GM23338 (cell line): Measurements from ENCODE around the gene TAOK3. TPM values are rescaled to one million over a fixed set of nuclear protein-coding genes. Genes with fewer than 3 reads are reported as not detected.

ENCODE experiments used
- ATAC-seq: fragments of 200-7000 bp; cut with Tn5 transposase; 3 replicates; pipeline ENCODE4 v1.9.1; 2020
- DNase-seq: peaks from one replicate; pipeline ENCODE4 v3.0.0-alpha.2; 2015; ENCODE audit warnings: low spot score
- H2AFZ ChIP-seq: fragments of 200-600 bp; sonication (generic); 2 replicates; pipeline ENCODE4 v1.8.0; 2016; ENCODE audit warnings: antibody characterized with exemption, mild to moderate bottlenecking, moderate library complexity
- H3F3A ChIP-seq: fragments of 200-600 bp; sonication (generic); replicated peaks from 2 replicates; pipeline ENCODE4 v1.8.0; 2017; ENCODE audit warnings: antibody characterized with exemption, mixed run types, low read depth
- H3K27ac ChIP-seq: fragments of 200-600 bp; sonication (generic); 2 replicates; pipeline ENCODE4 v1.6.1; 2016; ENCODE audit warnings: low read depth
- H3K27me3 ChIP-seq: fragments of 200-600 bp; sonication (generic); 2 replicates; pipeline ENCODE4 v1.8.0; 2016; ENCODE audit warnings: mild to moderate bottlenecking, mixed run types, moderate library complexity; ENCODE audit not compliant: insufficient read depth
- H3K36me3 ChIP-seq: fragments of 200-600 bp; sonication (generic); 2 replicates; pipeline ENCODE4 v1.8.0; 2016; ENCODE audit warnings: mild to moderate bottlenecking; ENCODE audit not compliant: insufficient read depth
- H3K4me1 ChIP-seq: fragments of 200-600 bp; sonication (generic); 2 replicates; pipeline ENCODE4 v1.8.0; 2016; ENCODE audit warnings: mild to moderate bottlenecking, moderate library complexity; ENCODE audit not compliant: insufficient read depth
- H3K4me2 ChIP-seq: fragments of 200-600 bp; sonication (generic); 2 replicates; pipeline ENCODE4 v1.7.1; 2017; ENCODE audit warnings: mixed run types
- H3K4me3 ChIP-seq: fragments of 200-600 bp; sonication (generic); 2 replicates; pipeline ENCODE4 v1.6.1; 2016; ENCODE audit warnings: mixed run types
- H3K79me2 ChIP-seq: fragments of 200-600 bp; sonication (generic); replicated peaks from 2 replicates; pipeline ENCODE4 v1.8.0; 2017; ENCODE audit warnings: mild to moderate bottlenecking; ENCODE audit not compliant: insufficient read depth
- H3K9me2 ChIP-seq: fragments of 200-600 bp; sonication (generic); 2 replicates; pipeline ENCODE4 v1.8.0; 2017; ENCODE audit not compliant: insufficient read depth
- H4K20me1 ChIP-seq: fragments of 200-600 bp; sonication (generic); replicated peaks from 2 replicates; pipeline ENCODE4 v1.8.0; 2017; ENCODE audit warnings: mild to moderate bottlenecking; ENCODE audit not compliant: insufficient read depth
- H3K27ac Mint-ChIP-seq: 2 replicates; pipeline ENCODE4 v1.8.0; 2020; ENCODE audit warnings: inconsistent platforms, mild to moderate bottlenecking, moderate library complexity, mixed read lengths
- H3K27me3 Mint-ChIP-seq: 3 replicates; pipeline ENCODE4 v1.8.0; 2022; ENCODE audit warnings: low read depth, mild to moderate bottlenecking, moderate library complexity, mixed read lengths, inconsistent platforms; ENCODE audit not compliant: insufficient read depth, poor library complexity
- H3K36me3 Mint-ChIP-seq: 3 replicates; pipeline ENCODE4 v1.8.0; 2021; ENCODE audit warnings: low read depth, mild to moderate bottlenecking, inconsistent platforms, moderate library complexity, mixed read lengths
- H3K4me1 Mint-ChIP-seq: 3 replicates; pipeline ENCODE4 v1.8.0; 2020; ENCODE audit warnings: mild to moderate bottlenecking, inconsistent platforms, mixed read lengths
- H3K4me3 Mint-ChIP-seq: 3 replicates; pipeline ENCODE4 v1.8.0; 2021; ENCODE audit warnings: moderate library complexity, mild to moderate bottlenecking, inconsistent platforms, mixed read lengths
- H3K9me3 Mint-ChIP-seq: 3 replicates; pipeline ENCODE4 v1.8.0; 2020; ENCODE audit warnings: moderate library complexity, mild to moderate bottlenecking, inconsistent platforms, mixed read lengths
- CREB1 ChIP-seq: fragments of 250-450 bp; sonication (Bioruptor Pico); IDR thresholded peaks from 2 replicates; pipeline ENCODE4 v1.5.0; 2020; ENCODE audit warnings: low read depth, mild to moderate bottlenecking, moderate library complexity
- EZH2phosphoT487 ChIP-seq: fragments of 200-600 bp; sonication (generic); IDR thresholded peaks from one replicate; pipeline ENCODE4 v1.8.1; 2018; ENCODE audit warnings: antibody characterized with exemption; ENCODE audit not compliant: unreplicated experiment
- JUNB ChIP-seq: IDR thresholded peaks from one replicate; pipeline ENCODE4 v1.6.1; 2016; ENCODE audit warnings: antibody characterized with exemption; ENCODE audit not compliant: unreplicated experiment
- POLR2AphosphoS5 ChIP-seq: IDR thresholded peaks from 2 replicates; pipeline ENCODE4 v1.6.1; 2016; ENCODE audit warnings: antibody characterized with exemption, low read depth
- STAT1 ChIP-seq: IDR thresholded peaks from one replicate; pipeline ENCODE4 v1.6.1; 2016; ENCODE audit warnings: antibody characterized with exemption; ENCODE audit not compliant: unreplicated experiment
- polyA plus RNA-seq: library from polyadenylated mRNA; unstranded; fragments of >200 nt; fragmentation: Nextera tagmentation; extraction: Ambion mirVana; gene quantifications from 2 replicates; pipeline ENCODE4 v1.2.1, GENCODE V29; 2016
- total RNA-seq: library from RNA; depleted of rRNA; stranded (reverse); fragments of >200 nt; shearing (Covaris generic); gene quantifications from 2 replicates; pipeline ENCODE4 v1.2.3, GENCODE V29; 2014
- TF ChIP-seq, protein P1 (sequence below): IDR thresholded peaks from one replicate; pipeline ENCODE4 v1.6.1; 2018; ENCODE audit warnings: antibody characterized with exemption; ENCODE audit not compliant: unreplicated experiment
- TF ChIP-seq, protein P2 (sequence below): fragments of 250-450 bp; sonication (Bioruptor Pico); IDR thresholded peaks from 2 replicates; pipeline ENCODE4 v1.5.0; 2020; ENCODE audit warnings: mild to moderate bottlenecking, moderate library complexity

The TAOK3 gene
- total and polyA plus RNA-seq, 2 experiments from 2014 or later, result 7.6 to 20.4 TPM

DNA sequence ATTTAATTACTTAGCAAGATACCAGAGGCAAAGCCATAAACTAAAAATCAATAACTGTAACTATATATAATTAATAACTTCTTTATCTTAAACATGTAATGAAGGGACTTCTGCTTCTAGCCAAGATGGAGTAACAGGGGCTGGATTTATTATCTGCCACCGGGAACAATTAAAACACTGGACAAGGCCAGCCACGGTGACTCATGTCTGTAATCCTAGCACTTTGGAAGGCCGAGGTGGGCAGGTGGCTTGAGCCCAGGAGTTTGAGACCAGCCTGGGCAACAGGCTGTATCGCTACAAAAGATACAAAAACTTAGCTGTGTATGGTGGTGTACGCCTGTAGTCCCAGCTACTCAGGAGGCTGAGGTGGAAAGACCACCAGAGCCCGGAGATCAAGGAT lies 113.6 kb downstream of the TAOK3 start:
- Histone ChIP-seq H3K36me3 (no peaks in the 10 kb centered on the region), H3K79me2 (no peaks in the 10 kb centered on the region), H3K27ac (no peak overlapping the region), H3K4me3 (no peak overlapping the region), H4K20me1 (no peaks in the 10 kb centered on the region), H3K27me3 (no peaks in the 10 kb centered on the region), H2AFZ (no peak overlapping the region), H3K4me2 (no peak overlapping the region), H3K4me1 (no peaks in the 10 kb centered on the region), H3K9me2 (no peaks in the 10 kb centered on the region), H3F3A (no peaks in the 10 kb centered on the region)
- Mint-ChIP-seq H3K27me3 (no peaks in the 10 kb centered on the region), H3K4me3 (no peak overlapping the region), H3K9me3 (no peaks in the 10 kb centered on the region), H3K27ac (no peak overlapping the region), H3K4me1 (no peaks in the 10 kb centered on the region), H3K36me3 (peaks cover 3% of the 10 kb centered on the region; the same call in 1 of the 3 replicates)
- DNase-seq (no peak), ATAC-seq (no peak)
- TF ChIP-seq CREB1 (CRISPR knock-in tag), result no peak
- no peak for TF ChIP-seq POLR2AphosphoS5
- TF ChIP-seq, protein P1, sequence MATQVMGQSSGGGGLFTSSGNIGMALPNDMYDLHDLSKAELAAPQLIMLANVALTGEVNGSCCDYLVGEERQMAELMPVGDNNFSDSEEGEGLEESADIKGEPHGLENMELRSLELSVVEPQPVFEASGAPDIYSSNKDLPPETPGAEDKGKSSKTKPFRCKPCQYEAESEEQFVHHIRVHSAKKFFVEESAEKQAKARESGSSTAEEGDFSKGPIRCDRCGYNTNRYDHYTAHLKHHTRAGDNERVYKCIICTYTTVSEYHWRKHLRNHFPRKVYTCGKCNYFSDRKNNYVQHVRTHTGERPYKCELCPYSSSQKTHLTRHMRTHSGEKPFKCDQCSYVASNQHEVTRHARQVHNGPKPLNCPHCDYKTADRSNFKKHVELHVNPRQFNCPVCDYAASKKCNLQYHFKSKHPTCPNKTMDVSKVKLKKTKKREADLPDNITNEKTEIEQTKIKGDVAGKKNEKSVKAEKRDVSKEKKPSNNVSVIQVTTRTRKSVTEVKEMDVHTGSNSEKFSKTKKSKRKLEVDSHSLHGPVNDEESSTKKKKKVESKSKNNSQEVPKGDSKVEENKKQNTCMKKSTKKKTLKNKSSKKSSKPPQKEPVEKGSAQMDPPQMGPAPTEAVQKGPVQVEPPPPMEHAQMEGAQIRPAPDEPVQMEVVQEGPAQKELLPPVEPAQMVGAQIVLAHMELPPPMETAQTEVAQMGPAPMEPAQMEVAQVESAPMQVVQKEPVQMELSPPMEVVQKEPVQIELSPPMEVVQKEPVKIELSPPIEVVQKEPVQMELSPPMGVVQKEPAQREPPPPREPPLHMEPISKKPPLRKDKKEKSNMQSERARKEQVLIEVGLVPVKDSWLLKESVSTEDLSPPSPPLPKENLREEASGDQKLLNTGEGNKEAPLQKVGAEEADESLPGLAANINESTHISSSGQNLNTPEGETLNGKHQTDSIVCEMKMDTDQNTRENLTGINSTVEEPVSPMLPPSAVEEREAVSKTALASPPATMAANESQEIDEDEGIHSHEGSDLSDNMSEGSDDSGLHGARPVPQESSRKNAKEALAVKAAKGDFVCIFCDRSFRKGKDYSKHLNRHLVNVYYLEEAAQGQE, result no peak
- TF ChIP-seq, protein P2, sequence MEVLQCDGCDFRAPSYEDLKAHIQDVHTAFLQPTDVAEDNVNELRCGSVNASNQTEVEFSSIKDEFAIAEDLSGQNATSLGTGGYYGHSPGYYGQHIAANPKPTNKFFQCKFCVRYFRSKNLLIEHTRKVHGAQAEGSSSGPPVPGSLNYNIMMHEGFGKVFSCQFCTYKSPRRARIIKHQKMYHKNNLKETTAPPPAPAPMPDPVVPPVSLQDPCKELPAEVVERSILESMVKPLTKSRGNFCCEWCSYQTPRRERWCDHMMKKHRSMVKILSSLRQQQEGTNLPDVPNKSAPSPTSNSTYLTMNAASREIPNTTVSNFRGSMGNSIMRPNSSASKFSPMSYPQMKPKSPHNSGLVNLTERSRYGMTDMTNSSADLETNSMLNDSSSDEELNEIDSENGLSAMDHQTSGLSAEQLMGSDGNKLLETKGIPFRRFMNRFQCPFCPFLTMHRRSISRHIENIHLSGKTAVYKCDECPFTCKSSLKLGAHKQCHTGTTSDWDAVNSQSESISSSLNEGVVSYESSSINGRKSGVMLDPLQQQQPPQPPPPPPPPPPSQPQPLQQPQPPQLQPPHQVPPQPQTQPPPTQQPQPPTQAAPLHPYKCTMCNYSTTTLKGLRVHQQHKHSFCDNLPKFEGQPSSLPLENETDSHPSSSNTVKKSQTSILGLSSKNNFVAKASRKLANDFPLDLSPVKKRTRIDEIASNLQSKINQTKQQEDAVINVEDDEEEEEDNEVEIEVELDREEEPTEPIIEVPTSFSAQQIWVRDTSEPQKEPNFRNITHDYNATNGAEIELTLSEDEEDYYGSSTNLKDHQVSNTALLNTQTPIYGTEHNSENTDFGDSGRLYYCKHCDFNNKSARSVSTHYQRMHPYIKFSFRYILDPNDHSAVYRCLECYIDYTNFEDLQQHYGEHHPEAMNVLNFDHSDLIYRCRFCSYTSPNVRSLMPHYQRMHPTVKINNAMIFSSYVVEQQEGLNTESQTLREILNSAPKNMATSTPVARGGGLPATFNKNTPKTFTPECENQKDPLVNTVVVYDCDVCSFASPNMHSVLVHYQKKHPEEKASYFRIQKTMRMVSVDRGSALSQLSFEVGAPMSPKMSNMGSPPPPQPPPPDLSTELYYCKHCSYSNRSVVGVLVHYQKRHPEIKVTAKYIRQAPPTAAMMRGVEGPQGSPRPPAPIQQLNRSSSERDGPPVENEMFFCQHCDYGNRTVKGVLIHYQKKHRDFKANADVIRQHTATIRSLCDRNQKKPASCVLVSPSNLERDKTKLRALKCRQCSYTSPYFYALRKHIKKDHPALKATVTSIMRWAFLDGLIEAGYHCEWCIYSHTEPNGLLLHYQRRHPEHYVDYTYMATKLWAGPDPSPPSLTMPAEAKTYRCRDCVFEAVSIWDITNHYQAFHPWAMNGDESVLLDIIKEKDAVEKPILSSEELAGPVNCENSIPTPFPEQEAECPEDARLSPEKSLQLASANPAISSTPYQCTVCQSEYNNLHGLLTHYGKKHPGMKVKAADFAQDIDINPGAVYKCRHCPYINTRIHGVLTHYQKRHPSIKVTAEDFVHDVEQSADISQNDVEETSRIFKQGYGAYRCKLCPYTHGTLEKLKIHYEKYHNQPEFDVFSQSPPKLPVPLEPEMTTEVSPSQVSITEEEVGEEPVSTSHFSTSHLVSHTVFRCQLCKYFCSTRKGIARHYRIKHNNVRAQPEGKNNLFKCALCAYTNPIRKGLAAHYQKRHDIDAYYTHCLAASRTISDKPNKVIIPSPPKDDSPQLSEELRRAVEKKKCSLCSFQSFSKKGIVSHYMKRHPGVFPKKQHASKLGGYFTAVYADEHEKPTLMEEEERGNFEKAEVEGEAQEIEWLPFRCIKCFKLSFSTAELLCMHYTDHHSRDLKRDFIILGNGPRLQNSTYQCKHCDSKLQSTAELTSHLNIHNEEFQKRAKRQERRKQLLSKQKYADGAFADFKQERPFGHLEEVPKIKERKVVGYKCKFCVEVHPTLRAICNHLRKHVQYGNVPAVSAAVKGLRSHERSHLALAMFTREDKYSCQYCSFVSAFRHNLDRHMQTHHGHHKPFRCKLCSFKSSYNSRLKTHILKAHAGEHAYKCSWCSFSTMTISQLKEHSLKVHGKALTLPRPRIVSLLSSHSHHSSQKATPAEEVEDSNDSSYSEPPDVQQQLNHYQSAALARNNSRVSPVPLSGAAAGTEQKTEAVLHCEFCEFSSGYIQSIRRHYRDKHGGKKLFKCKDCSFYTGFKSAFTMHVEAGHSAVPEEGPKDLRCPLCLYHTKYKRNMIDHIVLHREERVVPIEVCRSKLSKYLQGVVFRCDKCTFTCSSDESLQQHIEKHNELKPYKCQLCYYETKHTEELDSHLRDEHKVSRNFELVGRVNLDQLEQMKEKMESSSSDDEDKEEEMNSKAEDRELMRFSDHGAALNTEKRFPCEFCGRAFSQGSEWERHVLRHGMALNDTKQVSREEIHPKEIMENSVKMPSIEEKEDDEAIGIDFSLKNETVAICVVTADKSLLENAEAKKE, result no peak
- no peak for TF ChIP-seq EZH2phosphoT487
- no peak for TF ChIP-seq JUNB
- TF ChIP-seq STAT1, result no peak
